Measurements from ENCODE around the gene ACY1. TPM values are rescaled to one million over a fixed set of nuclear protein-coding genes. Genes with fewer than 3 reads are reported as not detected.

Gene ACY1
- total and polyA plus RNA-seq, 2 of the 13 experiments (the other 11 are each of a cell fraction or from before 2014, with no cell fraction given), result 113 to 162 TPM

GRCh38 chr3:51988286-51989146 lies 5.2 kb downstream of the ACY1 start:
- no peaks in the 10 kb centered on the region for H3K27me3 ChIP-seq (ENCODE audit: control insufficient read depth in 1 of 2, insufficient read depth in 2 of 2, low read length in 2 of 2)
- 0 out of 2 replicates have a peak, but pooled peaks have one; percentile 26 for TF ChIP-seq ZSCAN25 (CRISPR knock-in tag; IDR thresholded peaks at IDR 0.05)
- peak; percentile 73 for TF ChIP-seq AGO2 (optimal IDR thresholded peaks at IDR 0.05; ENCODE audit: low read depth, low read length)
- TF ChIP-seq ZBTB33 (CRISPR knock-in tag; IDR thresholded peaks at IDR 0.05), result peak; percentile 89
- TF ChIP-seq GTF3A (CRISPR knock-in tag; conservative IDR thresholded peaks at IDR 0.05), result no peak
- TF ChIP-seq ZBTB7B (CRISPR knock-in tag; IDR thresholded peaks at IDR 0.05), result no peak
- peak; percentile 11; the same call in 1 of the 2 replicates for TF ChIP-seq ZNF687 (CRISPR knock-in tag; IDR thresholded peaks at IDR 0.05)
- BruUV-seq (replicated peaks), result no TSS peak
- peaks cover 58% of the 10 kb centered on the region for H3K4me1 ChIP-seq (ENCODE audit: insufficient read depth, low read length)
- CTCF ChIA-PET (ENCODE audit: low intra/inter-chr PET ratio, low total read pairs), result no interaction called here
- in situ Hi-C loops (cut with HindIII; ENCODE audit: extremely low pct_ligation_motif_present, low pct_unique_long_range_greater_than_20kb) (no loop called here), intact Hi-C loops (cut with micrococcal nuclease; ENCODE audit: unreplicated experiment) (no loop called here)
- peaks cover 18% of the 10 kb centered on the region for H3K79me2 ChIP-seq (ENCODE audit: insufficient read depth, low read length)
- ATAC-seq (peak; percentile 4), DNase-seq (ENCODE audit: low spot score) (no peak), FAIRE-seq (no peak)
- H2AFZ ChIP-seq (ENCODE audit: low read length), result no peak overlapping the region
- H3K27ac ChIP-seq (ENCODE audit: extremely low read length, insufficient read depth, low read length), result no peak overlapping the region
- no peak overlapping the region for H3K4me2 ChIP-seq (ENCODE audit: low read depth, low read length)
- H3K4me3 ChIP-seq (replicated peaks in 1 of 3; ENCODE audit: insufficient read depth in 1 of 3, low read depth in 2 of 3, low read length in 3 of 3), result no peak overlapping the region
- peaks cover 3 to 6% of the 10 kb centered on the region in 2 experiments; a peak in 3 of 5 replicates for H3K36me3 ChIP-seq (replicated peaks in 1 of 2; ENCODE audit: control insufficient read depth in 1 of 2, insufficient read depth in 2 of 2, low read length in 2 of 2)
- 97% methylated on average over 14 of the region's 15 CpGs for WGBS (ENCODE audit: low lambda C conversion rate)
- H4K20me1 ChIP-seq (ENCODE audit: insufficient read depth, low read length), result no peaks in the 10 kb centered on the region; the same call in 1 of the 2 replicates
- H3K9ac ChIP-seq (ENCODE audit: insufficient read depth, low read depth, low read length), result no peak overlapping the region
- H3K9me3 ChIP-seq (ENCODE audit: low read length), result no peaks in the 10 kb centered on the region
- POLR2A ChIA-PET, result no interaction called here

Data from HepG2 (cell line).